Right hindlimb (tissue), 1 donor: Measurements from ENCODE around the gene OR2V1.
A peak's percentile ranks its signal among the peaks of the same experiment; 100 is the strongest.
"Not testable (repeated sequence)": the region's sequence is repeated elsewhere in the genome, so short reads cannot be mapped to it uniquely, and the experiment has no call there.

ENCODE experiments used
- DNase-seq: peaks from one replicate; pipeline ENCODE4 v3.0.0-alpha.2; 2018

The OR2V1 gene

GRCh38 chr5:181130832-181131496, at the start of gene OR2V1:
Gene OR2V1 (minus strand): TSS chr5:181131169. CDS start chr5:181125304, 5,865 bp downstream.
- DNase-seq: peak; percentile 15

GRCh38 chr5:181177559-181177958, 46.6 kb upstream of the OR2V1 start:
- not testable (repeated sequence) for DNase-seq

- DNase-seq: no peak
These were observed 45.4 kb upstream of the OR2V1 start for GRCh38 chr5:181176254-181176952.

- no peak for DNase-seq
These were observed 42.7 kb upstream of the OR2V1 start for GRCh38 chr5:181173420-181174342.

DNA sequence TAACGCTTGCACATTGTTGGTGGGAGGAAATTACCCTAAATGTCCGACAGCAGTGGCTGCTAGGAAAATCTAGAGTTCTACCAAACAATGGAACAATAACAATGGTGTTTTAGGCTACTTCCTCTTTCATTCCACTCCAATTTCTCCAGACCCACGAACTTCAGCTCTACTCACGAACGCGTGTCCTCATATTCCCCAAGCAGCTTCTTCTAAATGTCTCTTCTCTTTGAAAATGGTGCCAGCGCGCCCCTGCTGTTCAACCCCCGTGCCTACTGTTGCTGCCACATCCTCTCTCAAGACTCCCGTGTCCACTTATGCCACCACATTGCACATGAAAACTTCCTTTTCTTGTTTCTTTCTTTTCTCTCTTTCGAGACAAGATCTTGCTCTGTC, 42.1 kb upstream of the OR2V1 start:
- DNase-seq: no peak

GRCh38 chr5:181171782-181172181, 40.8 kb upstream of the OR2V1 start:
- no peak for DNase-seq

- no peak for DNase-seq
These were observed 40.0 kb upstream of the OR2V1 start for GRCh38 chr5:181170996-181171395.

GRCh38 chr5:181170237-181170825, 39.4 kb upstream of the OR2V1 start:
- peak; percentile 27 for DNase-seq

DNA sequence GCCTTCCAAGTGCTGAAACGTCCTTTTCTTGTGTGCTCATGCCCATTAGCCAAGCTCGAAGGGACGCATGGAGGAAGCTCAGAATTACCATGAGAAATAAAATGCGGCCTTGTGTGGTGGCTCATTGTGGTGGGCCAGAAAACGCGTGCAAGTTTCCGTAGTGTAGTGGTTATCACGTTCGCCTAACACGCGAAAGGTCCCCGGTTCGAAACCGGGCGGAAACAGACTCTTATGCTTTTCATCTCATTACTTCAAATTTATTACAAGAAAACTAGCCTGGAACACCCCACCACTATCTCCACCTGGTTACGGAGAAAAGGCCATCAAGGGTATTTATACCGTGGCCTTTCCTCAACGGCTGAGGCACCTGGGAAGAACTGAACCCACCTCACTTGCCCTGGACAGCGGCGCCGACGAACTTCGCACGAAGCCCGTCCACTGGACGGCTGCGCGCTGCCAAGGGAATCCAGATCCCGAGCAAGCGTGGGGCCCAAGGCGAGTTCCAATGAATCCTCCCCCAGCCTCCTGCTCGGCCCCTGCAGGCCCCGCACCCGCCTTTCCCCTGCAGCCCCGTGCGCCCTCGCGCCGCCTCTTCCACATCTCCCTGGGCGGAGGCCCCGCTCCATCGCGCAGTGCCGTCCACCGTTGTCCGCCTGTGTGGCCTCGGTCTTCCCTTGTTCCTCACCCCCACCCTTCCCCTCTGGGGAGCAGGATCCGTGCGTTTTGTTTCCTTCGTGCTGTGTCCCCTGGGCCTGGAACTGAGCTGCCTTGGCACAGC, 38.7 kb upstream of the OR2V1 start:
- DNase-seq: peak; percentile 53

- DNase-seq: no peak
These were observed 37.7 kb upstream of the OR2V1 start for GRCh38 chr5:181168595-181169118.

DNA sequence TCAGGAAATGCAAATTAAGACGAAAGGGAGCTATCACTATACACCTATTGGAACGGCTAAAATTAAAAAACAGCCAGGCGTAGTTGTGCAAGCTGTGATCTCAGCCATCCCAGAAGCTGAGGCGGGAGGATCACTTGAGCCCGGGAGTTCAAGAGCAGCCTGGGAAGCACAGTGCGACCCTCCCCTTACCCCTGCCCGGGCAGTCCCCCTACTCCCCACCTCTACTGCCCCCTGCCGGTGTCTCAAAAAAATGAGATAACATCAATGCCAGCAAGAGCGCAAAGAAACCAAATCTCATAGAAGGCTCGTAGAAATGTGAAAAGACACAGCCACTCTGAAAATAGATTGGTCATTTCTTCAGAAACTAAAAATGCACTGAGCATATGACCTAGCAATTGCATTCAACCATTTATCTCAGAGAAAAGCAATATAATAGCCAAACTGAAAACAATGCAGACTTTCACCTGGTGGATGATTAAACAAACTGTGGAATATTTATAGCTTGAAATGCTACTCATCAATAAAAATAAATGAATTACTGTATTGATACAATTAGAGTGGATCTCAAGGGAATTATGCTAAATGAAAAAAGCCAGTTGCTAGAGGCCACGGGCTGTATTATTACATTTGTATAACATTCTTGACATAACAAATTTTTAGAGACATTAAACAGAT, 37.0 kb upstream of the OR2V1 start:
- DNase-seq: no peak

DNA sequence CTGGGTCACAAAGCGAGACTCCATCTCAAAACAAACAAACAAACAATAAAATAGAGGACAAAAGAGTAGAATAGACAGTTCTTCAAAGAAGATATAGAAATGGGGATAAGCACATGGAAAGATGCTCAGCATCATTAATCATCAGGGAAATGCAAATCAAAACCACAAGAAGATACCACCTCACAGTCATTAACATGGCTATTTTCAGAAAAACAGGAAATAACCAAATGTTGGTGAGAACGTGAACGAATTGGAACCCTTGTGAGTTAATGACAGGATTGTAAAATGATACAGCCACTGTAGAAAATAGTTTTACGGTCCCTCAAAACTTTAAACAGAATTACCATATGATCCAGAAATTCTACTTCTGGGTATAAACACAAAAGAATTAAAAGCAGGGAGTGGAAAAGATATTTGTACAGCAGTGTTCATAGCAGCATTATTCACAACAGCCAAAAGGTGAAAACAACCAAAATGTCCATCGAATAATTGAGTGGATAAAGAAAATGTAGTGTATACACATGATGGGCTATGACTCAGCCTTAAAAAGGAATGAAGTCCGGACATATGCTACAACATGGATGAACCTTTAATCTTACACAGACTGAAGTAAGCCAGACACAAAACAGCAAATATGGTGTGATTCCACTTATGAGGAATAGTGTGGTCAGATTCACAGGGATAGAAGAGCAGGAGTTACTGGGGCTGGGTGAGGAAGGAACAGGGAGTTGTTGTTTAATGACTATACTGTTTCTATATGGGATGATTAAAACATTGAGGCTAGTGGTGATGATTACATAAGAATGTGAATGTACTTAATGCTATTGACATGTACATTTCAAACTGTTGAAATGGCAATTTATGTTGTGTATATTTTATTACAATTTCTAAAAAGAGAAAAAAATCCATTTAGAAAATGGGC, 36.1 kb upstream of the OR2V1 start:
- no peak for DNase-seq

GRCh38 chr5:181164076-181164952, 33.3 kb upstream of the OR2V1 start:
- no peak for DNase-seq

- no peak for DNase-seq
These were observed 32.6 kb upstream of the OR2V1 start for GRCh38 chr5:181163487-181164075.

GRCh38 chr5:181161534-181162175, 30.7 kb upstream of the OR2V1 start:
- no peak for DNase-seq

- peak; percentile 48 for DNase-seq
These were observed 30.0 kb upstream of the OR2V1 start for GRCh38 chr5:181160755-181161533.

GRCh38 chr5:181160152-181160754, 29.3 kb upstream of the OR2V1 start:
- no peak for DNase-seq
